H1 (cell line): ENCODE results near the gene CENPX. TPM values are rescaled to one million over a fixed set of nuclear protein-coding genes. Genes with fewer than 3 reads are reported as not detected.

Experiments used
- CTCF ChIA-PET: fragments of 300-600 bp; sonication (Branson Sonifier 250); formaldehyde crosslinking; loops from one replicate; lab custom pipeline; 2021; ENCODE audit not compliant: partially characterized antibody; lab: Charles Lee
- POLR2A ChIA-PET: fragments of 300-600 bp; sonication (Branson Sonifier 250); formaldehyde crosslinking; loops from one replicate; lab custom pipeline; 2021; ENCODE audit warnings: inconsistent platforms; ENCODE audit not compliant: partially characterized antibody; lab: Charles Lee
- DNase-seq, 2 experiments: peaks; one replicate each; pipeline versions ENCODE4 v3.0.0 to v3.0.0-alpha.2; 2010 to 2022; ENCODE audit warnings: low spot score in 2 of 2, low read depth in 1 of 2, mixed read lengths in 1 of 2
- FAIRE-seq: peaks from 2 replicates; lab custom pipeline; 2011; peaks lifted over from hg19 to GRCh38; lab: Jason Lieb, UNC
- H2AFZ ChIP-seq: 2 replicates; pipeline ENCODE4 v1.8.1; 2012; ENCODE audit warnings: low read length, inconsistent platforms
- H2AK5ac ChIP-seq: 2 replicates; pipeline ENCODE4 v1.6.1; 2013; ENCODE audit warnings: low read depth, low read length
- H2BK120ac ChIP-seq: replicated peaks from 2 replicates; pipeline ENCODE3; 2013; ENCODE audit warnings: low read depth, low read length, inconsistent platforms
- H2BK12ac ChIP-seq: 2 replicates; pipeline ENCODE4 v1.6.1; 2013; ENCODE audit warnings: low read depth, low read length
- H2BK15ac ChIP-seq: 2 replicates; pipeline ENCODE4 v1.6.1; 2013; ENCODE audit warnings: low read length
- H2BK20ac ChIP-seq: 2 replicates; pipeline ENCODE4 v1.6.1; 2013; ENCODE audit warnings: low read length
- H2BK5ac ChIP-seq: 2 replicates; pipeline ENCODE4 v1.6.1; 2013; ENCODE audit warnings: low read depth, low read length
- H3K14ac ChIP-seq: 2 replicates; pipeline ENCODE4 v1.6.1; 2013; ENCODE audit warnings: inconsistent platforms; ENCODE audit not compliant: insufficient read length
- H3K18ac ChIP-seq: 2 replicates; pipeline ENCODE4 v1.6.1; 2013; ENCODE audit warnings: low read length; ENCODE audit errors: extremely low read depth
- H3K23ac ChIP-seq: 2 replicates; pipeline ENCODE4 v1.6.1; 2013; ENCODE audit warnings: inconsistent platforms; ENCODE audit not compliant: insufficient read length
- H3K23me2 ChIP-seq: 2 replicates; pipeline ENCODE4 v1.6.1; 2013; ENCODE audit warnings: low read depth, low read length
- H3K27ac ChIP-seq: 2 replicates; pipeline ENCODE4 v1.6.1; 2011; ENCODE audit warnings: low read depth, low read length, inconsistent platforms
- H3K27me3 ChIP-seq, 4 experiments: replicated peaks in 1 of 4; 1 replicate in 1 of 4; 2 replicates in 3 of 4; pipeline versions ENCODE4 v1.6.1 to v1.8.1; 2011 to 2013; ENCODE audit warnings: low read length in 3 of 4, mild to moderate bottlenecking in 3 of 4, inconsistent platforms in 2 of 4, mixed read lengths in 2 of 4, moderate library complexity in 1 of 4; ENCODE audit not compliant: control insufficient read depth in 3 of 4, insufficient read depth in 3 of 4; ENCODE audit errors: extremely low read depth in 1 of 4
- H3K36me3 ChIP-seq, 4 experiments: 2 replicates each; pipeline versions ENCODE4 v1.6.1 to v1.8.1; 2011 to 2013; ENCODE audit warnings: mild to moderate bottlenecking in 4 of 4, low read length in 3 of 4, moderate library complexity in 2 of 4, control low read depth in 1 of 4, inconsistent platforms in 1 of 4; ENCODE audit not compliant: insufficient read depth in 4 of 4, control insufficient read depth in 2 of 4
- H3K4ac ChIP-seq: replicated peaks from 2 replicates; pipeline ENCODE3; 2013; ENCODE audit warnings: low read length, low read depth, mixed read lengths, inconsistent platforms; ENCODE audit not compliant: insufficient read length
- H3K4me1 ChIP-seq, 4 experiments: replicated peaks in 1 of 4; 1 replicate in 1 of 4; 2 replicates in 3 of 4; pipeline versions ENCODE4 v1.6.1 to v1.8.1; 2011 to 2013; ENCODE audit warnings: low read length in 3 of 4, inconsistent platforms in 2 of 4, mixed read lengths in 1 of 4; ENCODE audit not compliant: insufficient read depth in 4 of 4, control insufficient read depth in 3 of 4
- H3K4me2 ChIP-seq, 2 experiments: 2 replicates each; pipeline versions ENCODE4 v1.6.1 to v1.8.1; 2011 to 2013; ENCODE audit warnings: low read depth in 2 of 2, low read length in 2 of 2, control low read depth in 1 of 2, inconsistent platforms in 1 of 2, mild to moderate bottlenecking in 1 of 2; ENCODE audit not compliant: insufficient read depth in 1 of 2
- H3K4me3 ChIP-seq, 4 experiments: fragments of 200-600, 300-600 bp in 1 of 4; sonication (generic), shearing (Covaris generic), sonication (Bioruptor Twin) in 1 of 4; 2 replicates each; pipeline versions ENCODE4 v1.5.1 to v1.8.1; 2011 to 2016; ENCODE audit warnings: low read length in 4 of 4, low read depth in 3 of 4, control low read depth in 2 of 4, inconsistent platforms in 2 of 4, mild to moderate bottlenecking in 2 of 4, mixed read lengths in 1 of 4, moderate library complexity in 1 of 4; ENCODE audit not compliant: insufficient read depth in 2 of 4; ENCODE audit errors: extremely low read depth in 1 of 4
- H3K56ac ChIP-seq: replicated peaks from 2 replicates; pipeline ENCODE3; 2013; ENCODE audit warnings: low read depth, mild to moderate bottlenecking, mixed read lengths, low read length, inconsistent platforms; ENCODE audit not compliant: insufficient read length
- H3K79me1 ChIP-seq: 2 replicates; pipeline ENCODE4 v1.6.1; 2013; ENCODE audit warnings: low read depth, low read length, control low read depth
- H3K79me2 ChIP-seq, 2 experiments: 2 replicates each; pipeline versions ENCODE4 v1.6.1 to v1.8.1; 2012 to 2013; ENCODE audit warnings: low read length in 2 of 2, mild to moderate bottlenecking in 2 of 2, inconsistent platforms in 1 of 2; ENCODE audit not compliant: insufficient read depth in 2 of 2, control insufficient read depth in 1 of 2
- H3K9ac ChIP-seq, 4 experiments: replicated peaks in 1 of 4; 1 replicate in 1 of 4; 2 replicates in 3 of 4; pipeline versions ENCODE4 v1.6.1 to v1.8.1; 2011 to 2013; ENCODE audit warnings: low read depth in 3 of 4, low read length in 3 of 4, control low read depth in 2 of 4, mild to moderate bottlenecking in 2 of 4, moderate library complexity in 2 of 4, inconsistent platforms in 1 of 4; ENCODE audit errors: extremely low read depth in 1 of 4
- H3K9me3 ChIP-seq, 2 experiments: 2 replicates each; pipeline versions ENCODE4 v1.6.1 to v1.8.1; 2012 to 2013; ENCODE audit warnings: mild to moderate bottlenecking in 2 of 2, moderate library complexity in 2 of 2, control low read depth in 1 of 2, inconsistent platforms in 1 of 2, low read depth in 1 of 2, low read length in 1 of 2, mixed read lengths in 1 of 2; ENCODE audit not compliant: insufficient read depth in 2 of 2
- H4K20me1 ChIP-seq, 2 experiments: replicated peaks in 1 of 2; 2 replicates each; pipeline versions ENCODE3 to v1.8.1; 2011 to 2013; ENCODE audit warnings: inconsistent platforms in 2 of 2, low read length in 2 of 2, mild to moderate bottlenecking in 1 of 2; ENCODE audit not compliant: insufficient read depth in 2 of 2, control insufficient read depth in 1 of 2
- H4K5ac ChIP-seq: 2 replicates; pipeline ENCODE4 v1.6.1; 2013; ENCODE audit warnings: low read length, low read depth, mixed read lengths, inconsistent platforms; ENCODE audit not compliant: insufficient read length
- H4K8ac ChIP-seq: 2 replicates; pipeline ENCODE4 v1.8.0; 2013; ENCODE audit warnings: mild to moderate bottlenecking, moderate library complexity, low read length, inconsistent platforms; ENCODE audit not compliant: insufficient read depth; ENCODE audit errors: extremely low read depth
- H4K91ac ChIP-seq: replicated peaks from 2 replicates; pipeline ENCODE3; 2013; ENCODE audit warnings: low read length, mixed read lengths, inconsistent platforms; ENCODE audit not compliant: insufficient read length
- KDM4A ChIP-seq: IDR thresholded peaks from one replicate; pipeline ENCODE4 v1.7.1; 2012; ENCODE audit warnings: low read depth, mild to moderate bottlenecking, moderate library complexity, low read length, inconsistent platforms; ENCODE audit not compliant: severe bottlenecking
- KDM5A ChIP-seq: fragments of 200-600 bp; IDR thresholded peaks from 2 replicates; pipeline ENCODE4 v1.7.1; 2012; ENCODE audit warnings: mild to moderate bottlenecking, low read length, inconsistent platforms, mixed read lengths
- MAFK ChIP-seq: IDR thresholded peaks from 2 replicates; pipeline ENCODE4 v1.6.1; 2012; ENCODE audit warnings: low read depth, mild to moderate bottlenecking, improper control_type of control experiment, low read length
- PHF8 ChIP-seq: fragments of 200-600 bp; sonication (generic); conservative IDR thresholded peaks from 2 replicates; pipeline ENCODE4 v1.7.1; 2012; ENCODE audit warnings: low read depth, mild to moderate bottlenecking, inconsistent platforms, low read length, moderate library complexity
- TAF1 ChIP-seq: IDR thresholded peaks from 2 replicates; pipeline ENCODE4 v1.6.1; 2011; ENCODE audit warnings: mild to moderate bottlenecking, low read depth, low read length
- TCF12 ChIP-seq: IDR thresholded peaks from 2 replicates; pipeline ENCODE4 v1.6.1; 2011; ENCODE audit warnings: low read depth, mild to moderate bottlenecking, low read length
- ZNF274 ChIP-seq: IDR thresholded peaks from 2 replicates; pipeline ENCODE4 v1.7.0; 2012; ENCODE audit warnings: low read length, borderline replicate concordance; ENCODE audit errors: extremely low read depth
- WGBS, 2 experiments: shearing (Covaris generic) in 1 of 2; methylation state at CpG; one replicate each; pipeline versions ENCODE4 v1.1.6 to v1.1.7; 2013 to 2015; ENCODE audit warnings: low lambda C conversion rate in 2 of 2, mixed read lengths in 2 of 2, inconsistent platforms in 1 of 2, low coverage in 1 of 2, missing lambda C conversion rate in 1 of 2; ENCODE audit not compliant: insufficient replicate concordance in 2 of 2, insufficient coverage in 1 of 2, insufficient read length in 1 of 2; ENCODE audit errors: extremely low coverage in 1 of 2, missing lambda C conversion rate in 1 of 2; 5-methylcytosine and 5-hydroxymethylcytosine counted together
- polyA plus RNA-seq, 7 experiments: library from polyadenylated mRNA; depleted of rRNA in 3 of 7; stranded (reverse) in 5 of 7; unstranded in 2 of 7; fragments of >200 nt in 5 of 7; fragments of 200-250 nt in 2 of 7; gene quantifications; 1 replicate in 5 of 7; 2 replicates in 1 of 7; 4 replicates in 1 of 7; pipeline versions ENCODE4 v1.2.1 to v1.2.3, GENCODE V29; 2011 to 2013; ENCODE audit warnings: missing spikeins in 2 of 7, mixed read lengths in 2 of 7
- total RNA-seq: library from RNA; stranded (reverse); fragmentation: NEBNext Ultra II Directional; extraction: Animal tissue kit (Norgen Biotek cat#: 25700); gene quantifications from 2 replicates; pipeline ENCODE4 v1.2.1, GENCODE V29; 2021

The CENPX gene
- total and polyA plus RNA-seq, 2 of the 8 experiments (the other 6 are each of a cell fraction or from before 2014, with no cell fraction given): 116 to 122 TPM

GRCh38 chr17:82023447-82024241 lies 966 bp upstream of the CENPX start:
- Histone ChIP-seq H3K4me3 (peak overlapping the region; percentile 64 to 86 (median 68)), H3K4me2 (peak overlapping the region; percentile 85 to 96), H2BK12ac (no peak overlapping the region), H3K23ac (no peak overlapping the region), H3K23me2 (peaks cover 12% of the 10 kb centered on the region), H2AK5ac (no peak overlapping the region), H2BK5ac (peak overlapping the region; percentile 10; the same call in 1 of the 2 replicates), H2BK15ac (no peak overlapping the region), H3K27ac (no peak overlapping the region), H3K14ac (no peak overlapping the region), H3K4ac (peak overlapping the region; percentile 21), H4K5ac (no peak overlapping the region), H3K18ac (peak overlapping the region; percentile 71), H3K4me1 (peaks cover 0 to 14% (median 8%) of the 10 kb centered on the region in 4 experiments; a peak in 5 of 7 replicates), H3K9me3 (no peaks in the 10 kb centered on the region), H3K36me3 (no peaks in the 10 kb centered on the region; a peak in 1 of 8 replicates), H3K9ac (peak overlapping the region; percentile 8 to 60 (median 34); a peak in 4 of 7 replicates), H3K79me2 (peaks cover 0 to 12% of the 10 kb centered on the region in 2 experiments; a peak in 1 of 4 replicates), H4K20me1 (peaks cover 7 to 14% of the 10 kb centered on the region in 2 experiments), H2BK20ac (no peak overlapping the region), H3K27me3 (no peaks in the 10 kb centered on the region), H4K91ac (no peak overlapping the region), H2BK120ac (no peak overlapping the region), H2AFZ (no peak overlapping the region), H4K8ac (peak overlapping the region; percentile 45), H3K79me1 (peaks cover 4% of the 10 kb centered on the region; the same call in 1 of the 2 replicates), H3K56ac (no peak overlapping the region)
- 11% methylated on average over 24 of the region's 55 CpGs; no CpG with 5 or more reads in 1 of the 2 experiments for WGBS, 2 experiments
- POLR2A ChIA-PET: interaction anchor here (0.5 to 4.3 kb wide), 11 partner anchors 8 to 357 kb away, joined by 3 to 22 read pairs (median 5); partner anchors contain the start of genes ASPSCR1, CCDC137, DCXR and FASN
- TF ChIP-seq TCF12 (no peak), TAF1 (no peak), PHF8 (peak; percentile 55), KDM4A (peak; percentile 78), ZNF274 (no peak), KDM5A (no peak), MAFK (no peak)
- DNase-seq (no peak), FAIRE-seq (no peak)
- CTCF ChIA-PET: interaction anchor here (1.1 to 2.0 kb wide), 4 partner anchors 26 to 96 kb away, joined by 3 to 5 read pairs (median 4); partner anchors contain the start of gene MAFG
